GM19455 (cell line): Measurements from ENCODE around the gene NFE2L3.
A peak's percentile ranks its signal among the peaks of the same experiment; 100 is the strongest.
"Not testable (repeated sequence)": the region's sequence is repeated elsewhere in the genome, so short reads cannot be mapped to it uniquely, and the experiment has no call there.

Experiments
- ATAC-seq: cut with Tn5 transposase; IDR thresholded peaks from one replicate; pipeline ENCODE4 v1.9.1; 2021; ENCODE audit not compliant: unreplicated experiment

The NFE2L3 gene

GRCh38 chr7:26147030-26147429 is 5.0 kb upstream of the NFE2L3 start:
- ATAC-seq = no peak

- ATAC-seq = not testable (repeated sequence)
Observed at GRCh38 chr7:26147646-26148306, 4.2 kb upstream of the NFE2L3 start.

GRCh38 chr7:26148307-26148700 is 3.7 kb upstream of the NFE2L3 start:
- not testable (repeated sequence) for ATAC-seq

- ATAC-seq = no peak
Observed at GRCh38 chr7:26149391-26149977, 2.5 kb upstream of the NFE2L3 start.

GRCh38 chr7:26151096-26151495 is 902 bp upstream of the NFE2L3 start:
- no peak for ATAC-seq

GRCh38 chr7:26151650-26151952 is 397 bp upstream of the NFE2L3 start:
- ATAC-seq = no peak

GRCh38 chr7:26152782-26153240 is 813 bp downstream of the NFE2L3 start:
- peak; percentile 41 for ATAC-seq

- ATAC-seq = no peak
Observed at GRCh38 chr7:26153241-26153822, 1.3 kb downstream of the NFE2L3 start.

GRCh38 chr7:26153823-26154783 is 2.1 kb downstream of the NFE2L3 start:
- ATAC-seq = no peak

GRCh38 chr7:26155531-26156375 is 3.8 kb downstream of the NFE2L3 start:
- ATAC-seq = no peak

GRCh38 chr7:26156451-26157420 is 4.7 kb downstream of the NFE2L3 start:
- ATAC-seq = no peak

- no peak for ATAC-seq
Observed at GRCh38 chr7:26157520-26158105, 5.6 kb downstream of the NFE2L3 start.

- ATAC-seq = no peak
Observed at GRCh38 chr7:26159243-26159642, 7.2 kb downstream of the NFE2L3 start.

- no peak for ATAC-seq
Observed at GRCh38 chr7:26160896-26161295, 8.9 kb downstream of the NFE2L3 start.

- no peak for ATAC-seq
Observed at GRCh38 chr7:26162431-26162830, 10.4 kb downstream of the NFE2L3 start.

GRCh38 chr7:26163804-26164203 is 11.8 kb downstream of the NFE2L3 start:
- ATAC-seq = not testable (repeated sequence)

- no peak for ATAC-seq
Observed at GRCh38 chr7:26165950-26166683, 14.1 kb downstream of the NFE2L3 start.

- no peak for ATAC-seq
Observed at GRCh38 chr7:26166684-26167266, 14.8 kb downstream of the NFE2L3 start.
